ENCODE data around the gene KLHDC9. TPM values are rescaled to one million over a fixed set of nuclear protein-coding genes. Genes with fewer than 3 reads are reported as not detected.

Gene KLHDC9
- total and polyA plus RNA-seq, 2 of the 13 experiments (the other 11 are each of a cell fraction or from before 2014, with no cell fraction given), result 2.9 TPM

DNA sequence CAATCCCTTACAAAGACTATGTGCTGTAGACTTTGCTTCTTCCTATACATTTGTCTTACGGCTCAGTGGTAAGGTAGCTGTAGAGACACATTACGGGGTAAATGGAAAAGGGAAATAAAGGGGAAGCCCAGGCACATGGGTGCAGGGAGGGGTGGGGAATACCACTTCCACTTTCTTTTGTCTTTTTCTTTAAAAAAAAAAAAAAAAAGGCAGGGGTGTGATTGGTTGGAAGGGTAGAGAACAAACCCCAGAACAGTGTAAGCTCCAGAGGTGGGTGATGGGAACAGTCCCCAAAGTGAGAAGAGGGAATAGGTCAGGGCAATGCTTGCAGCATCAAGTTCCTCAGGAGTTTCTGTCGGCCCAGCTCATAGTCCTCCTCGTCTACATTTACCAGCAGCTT lies 23.7 kb downstream of the KLHDC9 start (continued):
- TF ChIP-seq, protein P1, sequence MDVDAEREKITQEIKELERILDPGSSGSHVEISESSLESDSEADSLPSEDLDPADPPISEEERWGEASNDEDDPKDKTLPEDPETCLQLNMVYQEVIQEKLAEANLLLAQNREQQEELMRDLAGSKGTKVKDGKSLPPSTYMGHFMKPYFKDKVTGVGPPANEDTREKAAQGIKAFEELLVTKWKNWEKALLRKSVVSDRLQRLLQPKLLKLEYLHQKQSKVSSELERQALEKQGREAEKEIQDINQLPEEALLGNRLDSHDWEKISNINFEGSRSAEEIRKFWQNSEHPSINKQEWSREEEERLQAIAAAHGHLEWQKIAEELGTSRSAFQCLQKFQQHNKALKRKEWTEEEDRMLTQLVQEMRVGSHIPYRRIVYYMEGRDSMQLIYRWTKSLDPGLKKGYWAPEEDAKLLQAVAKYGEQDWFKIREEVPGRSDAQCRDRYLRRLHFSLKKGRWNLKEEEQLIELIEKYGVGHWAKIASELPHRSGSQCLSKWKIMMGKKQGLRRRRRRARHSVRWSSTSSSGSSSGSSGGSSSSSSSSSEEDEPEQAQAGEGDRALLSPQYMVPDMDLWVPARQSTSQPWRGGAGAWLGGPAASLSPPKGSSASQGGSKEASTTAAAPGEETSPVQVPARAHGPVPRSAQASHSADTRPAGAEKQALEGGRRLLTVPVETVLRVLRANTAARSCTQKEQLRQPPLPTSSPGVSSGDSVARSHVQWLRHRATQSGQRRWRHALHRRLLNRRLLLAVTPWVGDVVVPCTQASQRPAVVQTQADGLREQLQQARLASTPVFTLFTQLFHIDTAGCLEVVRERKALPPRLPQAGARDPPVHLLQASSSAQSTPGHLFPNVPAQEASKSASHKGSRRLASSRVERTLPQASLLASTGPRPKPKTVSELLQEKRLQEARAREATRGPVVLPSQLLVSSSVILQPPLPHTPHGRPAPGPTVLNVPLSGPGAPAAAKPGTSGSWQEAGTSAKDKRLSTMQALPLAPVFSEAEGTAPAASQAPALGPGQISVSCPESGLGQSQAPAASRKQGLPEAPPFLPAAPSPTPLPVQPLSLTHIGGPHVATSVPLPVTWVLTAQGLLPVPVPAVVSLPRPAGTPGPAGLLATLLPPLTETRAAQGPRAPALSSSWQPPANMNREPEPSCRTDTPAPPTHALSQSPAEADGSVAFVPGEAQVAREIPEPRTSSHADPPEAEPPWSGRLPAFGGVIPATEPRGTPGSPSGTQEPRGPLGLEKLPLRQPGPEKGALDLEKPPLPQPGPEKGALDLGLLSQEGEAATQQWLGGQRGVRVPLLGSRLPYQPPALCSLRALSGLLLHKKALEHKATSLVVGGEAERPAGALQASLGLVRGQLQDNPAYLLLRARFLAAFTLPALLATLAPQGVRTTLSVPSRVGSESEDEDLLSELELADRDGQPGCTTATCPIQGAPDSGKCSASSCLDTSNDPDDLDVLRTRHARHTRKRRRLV (CRISPR knock-in tag; IDR thresholded peaks at IDR 0.05), result no peak

DNA sequence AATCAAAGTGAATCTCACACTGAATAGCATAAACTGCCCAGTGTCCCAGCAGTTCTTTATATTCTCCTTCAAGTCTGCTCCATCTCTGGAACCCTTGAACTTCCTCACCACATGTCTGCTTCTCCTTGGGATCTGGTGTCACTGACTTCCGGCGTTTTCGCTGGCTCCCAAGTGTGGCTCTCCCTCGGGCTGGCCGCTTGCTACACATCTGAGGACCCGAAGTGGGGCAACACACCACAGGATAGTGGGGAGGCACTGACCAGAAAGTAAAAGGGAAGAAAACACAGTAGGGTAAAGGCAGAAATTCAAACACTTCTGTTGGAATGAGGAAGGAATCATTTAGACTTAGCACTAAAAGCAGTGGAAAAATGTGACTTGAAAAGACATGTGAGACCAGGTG lies 24.8 kb downstream of the KLHDC9 start:
- in situ Hi-C loops (cut with HindIII; ENCODE audit: extremely low pct_ligation_motif_present, low pct_unique_long_range_greater_than_20kb), result no loop called here
- BruUV-seq (replicated peaks), result no TSS peak
- Histone ChIP-seq H3K79me2 (ENCODE audit: insufficient read depth, low read length) (peaks cover 24% of the 10 kb centered on the region), H3K9me3 (ENCODE audit: low read length) (no peaks in the 10 kb centered on the region), H3K27ac (ENCODE audit: extremely low read length, insufficient read depth, low read length) (no peak overlapping the region), H3K9ac (ENCODE audit: insufficient read depth, low read depth, low read length) (no peak overlapping the region), H2AFZ (ENCODE audit: low read length) (no peak overlapping the region), H3K4me2 (ENCODE audit: low read depth, low read length) (no peak overlapping the region), H3K4me3 (replicated peaks in 1 of 3; ENCODE audit: insufficient read depth in 1 of 3, low read depth in 2 of 3, low read length in 3 of 3) (no peak overlapping the region), H3K27me3 (ENCODE audit: control insufficient read depth in 1 of 2, insufficient read depth in 2 of 2, low read length in 2 of 2) (no peaks in the 10 kb centered on the region), H3K36me3 (replicated peaks in 1 of 2; ENCODE audit: control insufficient read depth in 1 of 2, insufficient read depth in 2 of 2, low read length in 2 of 2) (peaks cover 25 to 76% of the 10 kb centered on the region in 2 experiments), H3K4me1 (ENCODE audit: insufficient read depth, low read length) (peaks cover 17% of the 10 kb centered on the region), H4K20me1 (ENCODE audit: insufficient read depth, low read length) (no peaks in the 10 kb centered on the region)
- FAIRE-seq, result no peak
- no peak for DNase-seq (ENCODE audit: low spot score)
- ChIA-PET CTCF (ENCODE audit: low intra/inter-chr PET ratio, low total read pairs) (no interaction called here), POLR2A (no interaction called here)
- intact Hi-C loops (cut with micrococcal nuclease; ENCODE audit: unreplicated experiment), result no loop called here
- 97% methylated on average over 6 of the region's 6 CpGs for WGBS (ENCODE audit: low lambda C conversion rate)
- ATAC-seq, result no peak
- TF ChIP-seq ZNF761 (CRISPR knock-in tag; conservative IDR thresholded peaks at IDR 0.05) (no peak), ZNF792 (CRISPR knock-in tag; IDR thresholded peaks at IDR 0.05) (no peak), ZSCAN31 (CRISPR knock-in tag; IDR thresholded peaks at IDR 0.05; ENCODE audit: low read depth) (no peak)
- TF ChIP-seq, protein P2, sequence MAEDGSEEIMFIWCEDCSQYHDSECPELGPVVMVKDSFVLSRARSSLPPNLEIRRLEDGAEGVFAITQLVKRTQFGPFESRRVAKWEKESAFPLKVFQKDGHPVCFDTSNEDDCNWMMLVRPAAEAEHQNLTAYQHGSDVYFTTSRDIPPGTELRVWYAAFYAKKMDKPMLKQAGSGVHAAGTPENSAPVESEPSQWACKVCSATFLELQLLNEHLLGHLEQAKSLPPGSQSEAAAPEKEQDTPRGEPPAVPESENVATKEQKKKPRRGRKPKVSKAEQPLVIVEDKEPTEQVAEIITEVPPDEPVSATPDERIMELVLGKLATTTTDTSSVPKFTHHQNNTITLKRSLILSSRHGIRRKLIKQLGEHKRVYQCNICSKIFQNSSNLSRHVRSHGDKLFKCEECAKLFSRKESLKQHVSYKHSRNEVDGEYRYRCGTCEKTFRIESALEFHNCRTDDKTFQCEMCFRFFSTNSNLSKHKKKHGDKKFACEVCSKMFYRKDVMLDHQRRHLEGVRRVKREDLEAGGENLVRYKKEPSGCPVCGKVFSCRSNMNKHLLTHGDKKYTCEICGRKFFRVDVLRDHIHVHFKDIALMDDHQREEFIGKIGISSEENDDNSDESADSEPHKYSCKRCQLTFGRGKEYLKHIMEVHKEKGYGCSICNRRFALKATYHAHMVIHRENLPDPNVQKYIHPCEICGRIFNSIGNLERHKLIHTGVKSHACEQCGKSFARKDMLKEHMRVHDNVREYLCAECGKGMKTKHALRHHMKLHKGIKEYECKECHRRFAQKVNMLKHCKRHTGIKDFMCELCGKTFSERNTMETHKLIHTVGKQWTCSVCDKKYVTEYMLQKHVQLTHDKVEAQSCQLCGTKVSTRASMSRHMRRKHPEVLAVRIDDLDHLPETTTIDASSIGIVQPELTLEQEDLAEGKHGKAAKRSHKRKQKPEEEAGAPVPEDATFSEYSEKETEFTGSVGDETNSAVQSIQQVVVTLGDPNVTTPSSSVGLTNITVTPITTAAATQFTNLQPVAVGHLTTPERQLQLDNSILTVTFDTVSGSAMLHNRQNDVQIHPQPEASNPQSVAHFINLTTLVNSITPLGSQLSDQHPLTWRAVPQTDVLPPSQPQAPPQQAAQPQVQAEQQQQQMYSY (CRISPR knock-in tag; IDR thresholded peaks at IDR 0.05), result no peak
- TF ChIP-seq, protein P3, sequence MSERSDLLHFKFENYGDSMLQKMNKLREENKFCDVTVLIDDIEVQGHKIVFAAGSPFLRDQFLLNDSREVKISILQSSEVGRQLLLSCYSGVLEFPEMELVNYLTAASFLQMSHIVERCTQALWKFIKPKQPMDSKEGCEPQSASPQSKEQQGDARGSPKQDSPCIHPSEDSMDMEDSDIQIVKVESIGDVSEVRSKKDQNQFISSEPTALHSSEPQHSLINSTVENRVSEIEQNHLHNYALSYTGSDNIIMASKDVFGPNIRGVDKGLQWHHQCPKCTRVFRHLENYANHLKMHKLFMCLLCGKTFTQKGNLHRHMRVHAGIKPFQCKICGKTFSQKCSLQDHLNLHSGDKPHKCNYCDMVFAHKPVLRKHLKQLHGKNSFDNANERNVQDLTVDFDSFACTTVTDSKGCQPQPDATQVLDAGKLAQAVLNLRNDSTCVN (CRISPR knock-in tag; IDR thresholded peaks at IDR 0.05; ENCODE audit: borderline replicate concordance), result no peak
- TF ChIP-seq, protein P4, sequence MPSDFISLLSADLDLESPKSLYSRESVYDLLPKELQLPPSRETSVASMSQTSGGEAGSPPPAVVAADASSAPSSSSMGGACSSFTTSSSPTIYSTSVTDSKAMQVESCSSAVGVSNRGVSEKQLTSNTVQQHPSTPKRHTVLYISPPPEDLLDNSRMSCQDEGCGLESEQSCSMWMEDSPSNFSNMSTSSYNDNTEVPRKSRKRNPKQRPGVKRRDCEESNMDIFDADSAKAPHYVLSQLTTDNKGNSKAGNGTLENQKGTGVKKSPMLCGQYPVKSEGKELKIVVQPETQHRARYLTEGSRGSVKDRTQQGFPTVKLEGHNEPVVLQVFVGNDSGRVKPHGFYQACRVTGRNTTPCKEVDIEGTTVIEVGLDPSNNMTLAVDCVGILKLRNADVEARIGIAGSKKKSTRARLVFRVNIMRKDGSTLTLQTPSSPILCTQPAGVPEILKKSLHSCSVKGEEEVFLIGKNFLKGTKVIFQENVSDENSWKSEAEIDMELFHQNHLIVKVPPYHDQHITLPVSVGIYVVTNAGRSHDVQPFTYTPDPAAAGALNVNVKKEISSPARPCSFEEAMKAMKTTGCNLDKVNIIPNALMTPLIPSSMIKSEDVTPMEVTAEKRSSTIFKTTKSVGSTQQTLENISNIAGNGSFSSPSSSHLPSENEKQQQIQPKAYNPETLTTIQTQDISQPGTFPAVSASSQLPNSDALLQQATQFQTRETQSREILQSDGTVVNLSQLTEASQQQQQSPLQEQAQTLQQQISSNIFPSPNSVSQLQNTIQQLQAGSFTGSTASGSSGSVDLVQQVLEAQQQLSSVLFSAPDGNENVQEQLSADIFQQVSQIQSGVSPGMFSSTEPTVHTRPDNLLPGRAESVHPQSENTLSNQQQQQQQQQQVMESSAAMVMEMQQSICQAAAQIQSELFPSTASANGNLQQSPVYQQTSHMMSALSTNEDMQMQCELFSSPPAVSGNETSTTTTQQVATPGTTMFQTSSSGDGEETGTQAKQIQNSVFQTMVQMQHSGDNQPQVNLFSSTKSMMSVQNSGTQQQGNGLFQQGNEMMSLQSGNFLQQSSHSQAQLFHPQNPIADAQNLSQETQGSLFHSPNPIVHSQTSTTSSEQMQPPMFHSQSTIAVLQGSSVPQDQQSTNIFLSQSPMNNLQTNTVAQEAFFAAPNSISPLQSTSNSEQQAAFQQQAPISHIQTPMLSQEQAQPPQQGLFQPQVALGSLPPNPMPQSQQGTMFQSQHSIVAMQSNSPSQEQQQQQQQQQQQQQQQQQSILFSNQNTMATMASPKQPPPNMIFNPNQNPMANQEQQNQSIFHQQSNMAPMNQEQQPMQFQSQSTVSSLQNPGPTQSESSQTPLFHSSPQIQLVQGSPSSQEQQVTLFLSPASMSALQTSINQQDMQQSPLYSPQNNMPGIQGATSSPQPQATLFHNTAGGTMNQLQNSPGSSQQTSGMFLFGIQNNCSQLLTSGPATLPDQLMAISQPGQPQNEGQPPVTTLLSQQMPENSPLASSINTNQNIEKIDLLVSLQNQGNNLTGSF (CRISPR knock-in tag; IDR thresholded peaks at IDR 0.05), result no peak

All from HepG2 (cell line).